Activated naive CD4-positive, alpha-beta T cell treated with anti-CD3 and anti-CD28 coated beads for 36 hours (primary cell): ENCODE measurements around the gene HDAC6. TPM values are rescaled to one million over a fixed set of nuclear protein-coding genes. Genes with fewer than 3 reads are reported as not detected.

Source experiments
- CTCF ChIA-PET: fragments of 350-600 bp; sonication (Branson Sonifier 250); formaldehyde crosslinking; loops from one replicate; lab custom pipeline; 2021; ENCODE audit warnings: antibody characterized with exemption; lab: Charles Lee
- DNase-seq: peaks from one replicate; pipeline ENCODE4 v3.0.0-alpha.2; 2020
- H3K27ac Mint-ChIP-seq: one replicate; pipeline ENCODE4 v1.8.0; 2021; ENCODE audit warnings: mild to moderate bottlenecking, mixed read lengths
- H3K27me3 Mint-ChIP-seq: one replicate; pipeline ENCODE4 v1.8.0; 2021; ENCODE audit warnings: low read depth, mixed read lengths
- H3K36me3 Mint-ChIP-seq: one replicate; pipeline ENCODE4 v1.8.0; 2021; ENCODE audit warnings: low read depth, mixed read lengths
- H3K4me1 Mint-ChIP-seq: one replicate; pipeline ENCODE4 v1.8.0; 2021; ENCODE audit warnings: low read depth, mixed read lengths
- H3K4me3 Mint-ChIP-seq: one replicate; pipeline ENCODE4 v1.8.0; 2021; ENCODE audit warnings: mild to moderate bottlenecking, moderate library complexity, mixed read lengths
- H3K9me3 Mint-ChIP-seq: one replicate; pipeline ENCODE4 v1.8.0; 2021; ENCODE audit warnings: mixed read lengths
- intact Hi-C: fragments of 100-400 bp; cut with micrococcal nuclease; formaldehyde crosslinking; loops from one replicate; pipeline ENCODE4 v1.15.1; 2023
- total RNA-seq, 2 experiments: library from RNA; stranded (reverse); gene quantifications; one replicate each; pipeline ENCODE4 v1.2.3, GENCODE V29; 2021

HDAC6 gene
- total RNA-seq, 2 experiments from 2014 or later, result 91.1 to 99.4 TPM

- no peaks in the 10 kb centered on the region for H3K36me3 Mint-ChIP-seq
- intact Hi-C loops, result no loop called here
- no peak overlapping the region for H3K27ac Mint-ChIP-seq
- no peaks in the 10 kb centered on the region for H3K27me3 Mint-ChIP-seq
- DNase-seq, result no peak
- CTCF ChIA-PET, result no interaction called here
- H3K4me3 Mint-ChIP-seq, result no peak overlapping the region
- H3K9me3 Mint-ChIP-seq, result no peaks in the 10 kb centered on the region
- H3K4me1 Mint-ChIP-seq, result peaks cover 8% of the 10 kb centered on the region
Measured at GRCh38 chrX:48793935-48794334, 7.9 kb upstream of the HDAC6 start.

- Mint-ChIP-seq H3K36me3 (no peaks in the 10 kb centered on the region), H3K9me3 (no peaks in the 10 kb centered on the region), H3K27ac (no peak overlapping the region), H3K27me3 (no peaks in the 10 kb centered on the region), H3K4me1 (peaks cover 5% of the 10 kb centered on the region), H3K4me3 (no peak overlapping the region)
- intact Hi-C loops, result no loop called here
- no peak for DNase-seq
- CTCF ChIA-PET, result no interaction called here
Measured at GRCh38 chrX:48794340-48794910, 7.4 kb upstream of the HDAC6 start.

DNA sequence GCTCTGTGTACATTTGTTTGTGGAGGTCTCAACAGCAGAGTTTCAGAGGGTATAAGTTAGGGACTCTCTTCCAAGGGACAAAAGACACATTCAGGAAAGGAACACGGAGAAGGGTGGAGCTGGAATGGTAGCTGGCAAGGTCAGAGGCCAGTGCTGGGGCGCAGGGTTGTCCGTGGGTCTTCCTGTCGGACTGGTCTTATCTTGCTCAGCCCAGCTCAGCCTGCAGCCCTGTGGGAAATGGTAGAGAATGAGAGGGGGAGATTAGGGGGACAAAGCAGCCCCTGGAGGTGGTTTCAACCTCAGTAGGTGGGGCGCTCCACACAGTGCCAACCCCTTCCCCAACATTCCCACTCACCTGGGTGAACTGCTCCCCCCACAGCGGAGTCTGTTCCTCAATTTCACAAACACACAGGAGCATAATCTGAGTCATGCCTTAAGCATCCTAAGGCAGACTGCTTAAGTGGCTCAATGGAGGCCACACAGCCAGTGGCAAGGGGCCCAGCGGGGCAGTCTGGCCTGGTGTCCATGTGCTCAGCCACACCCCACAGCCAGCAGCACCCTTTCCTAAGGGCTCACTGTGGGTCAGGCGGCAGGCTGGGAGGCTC, 6.9 kb upstream of the HDAC6 start:
- H3K4me3 Mint-ChIP-seq, result no peak overlapping the region
- H3K9me3 Mint-ChIP-seq, result no peaks in the 10 kb centered on the region
- no peaks in the 10 kb centered on the region for H3K4me1 Mint-ChIP-seq
- H3K27me3 Mint-ChIP-seq, result no peaks in the 10 kb centered on the region
- intact Hi-C loops, result no loop called here
- no peak for DNase-seq
- CTCF ChIA-PET, result no interaction called here
- no peaks in the 10 kb centered on the region for H3K36me3 Mint-ChIP-seq
- H3K27ac Mint-ChIP-seq, result no peak overlapping the region

DNA sequence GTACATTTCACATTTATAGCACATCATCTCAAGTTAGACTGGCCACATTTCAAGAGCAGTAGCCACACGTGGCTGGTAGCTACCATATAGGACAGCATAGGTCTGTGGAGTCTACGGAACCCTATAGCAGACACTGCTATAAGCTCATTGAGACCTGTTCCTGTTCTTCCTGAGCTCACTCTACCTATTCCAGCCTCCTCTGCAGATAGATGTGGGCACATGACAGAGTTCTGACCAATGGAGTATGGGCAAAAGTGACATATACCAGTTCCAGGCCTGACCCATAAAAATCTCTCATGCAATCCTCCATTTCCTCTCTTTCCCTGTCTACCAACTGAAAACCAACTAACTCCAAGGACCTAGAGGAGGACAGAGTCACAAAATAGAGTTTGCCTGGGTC, 3.5 kb upstream of the HDAC6 start:
- Mint-ChIP-seq H3K9me3 (no peaks in the 10 kb centered on the region), H3K27me3 (no peaks in the 10 kb centered on the region), H3K4me1 (peaks cover 9% of the 10 kb centered on the region), H3K36me3 (peaks cover 2% of the 10 kb centered on the region), H3K27ac (no peak overlapping the region), H3K4me3 (no peak overlapping the region)
- intact Hi-C loops, result no loop called here
- CTCF ChIA-PET, result no interaction called here
- no peak for DNase-seq

DNA sequence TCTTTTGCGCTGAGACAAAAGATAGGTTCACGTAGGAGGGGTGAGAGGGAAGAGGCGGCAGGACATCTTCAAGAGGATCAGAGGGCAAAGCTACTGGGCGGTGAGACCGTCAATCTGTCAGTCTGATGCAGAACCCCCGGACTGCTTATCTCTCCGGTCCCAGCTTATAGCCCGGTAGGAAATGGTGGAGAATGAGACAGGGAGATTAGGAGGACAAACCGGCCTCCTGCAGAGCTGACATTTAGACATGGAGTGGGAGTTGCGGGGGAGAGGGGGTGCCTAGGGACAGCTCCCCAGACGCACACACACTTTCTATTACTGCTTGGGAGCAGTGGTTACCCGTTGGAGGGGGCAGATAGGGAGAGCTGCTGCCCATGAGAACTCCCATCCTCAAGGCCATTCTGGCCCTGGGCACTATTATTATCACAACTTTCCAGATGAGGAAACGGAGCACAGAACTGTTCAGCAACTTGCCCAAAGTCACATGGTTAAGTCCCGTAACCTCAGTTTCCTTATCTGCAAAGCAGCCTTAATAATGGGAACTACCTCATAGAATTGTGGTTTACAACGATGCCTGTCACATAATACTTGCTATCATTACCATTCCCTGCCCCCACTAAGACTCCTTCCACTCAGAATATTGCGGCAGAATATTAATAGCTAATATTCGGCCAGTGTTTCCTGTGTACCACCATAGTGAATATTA, 1.1 kb upstream of the HDAC6 start:
- Mint-ChIP-seq H3K4me1 (peaks cover 10% of the 10 kb centered on the region), H3K4me3 (peak overlapping the region; percentile 93), H3K9me3 (no peaks in the 10 kb centered on the region), H3K27me3 (no peaks in the 10 kb centered on the region), H3K36me3 (peaks cover 7% of the 10 kb centered on the region), H3K27ac (peak overlapping the region; percentile 98)
- CTCF ChIA-PET, result interaction anchor here (0.6 to 0.9 kb wide), 3 partner anchors 93 to 152 kb away, joined by 3 to 4 read pairs (median 3); no protein-coding TSS in a partner anchor
- DNase-seq, result no peak
- intact Hi-C loops, result loop anchor here (1.0 to 10.0 kb wide), 12 partner anchors 63 to 1146 kb away; partner anchors contain the start of genes CLCN5, ELK1, FTSJ1 and GPKOW

DNA sequence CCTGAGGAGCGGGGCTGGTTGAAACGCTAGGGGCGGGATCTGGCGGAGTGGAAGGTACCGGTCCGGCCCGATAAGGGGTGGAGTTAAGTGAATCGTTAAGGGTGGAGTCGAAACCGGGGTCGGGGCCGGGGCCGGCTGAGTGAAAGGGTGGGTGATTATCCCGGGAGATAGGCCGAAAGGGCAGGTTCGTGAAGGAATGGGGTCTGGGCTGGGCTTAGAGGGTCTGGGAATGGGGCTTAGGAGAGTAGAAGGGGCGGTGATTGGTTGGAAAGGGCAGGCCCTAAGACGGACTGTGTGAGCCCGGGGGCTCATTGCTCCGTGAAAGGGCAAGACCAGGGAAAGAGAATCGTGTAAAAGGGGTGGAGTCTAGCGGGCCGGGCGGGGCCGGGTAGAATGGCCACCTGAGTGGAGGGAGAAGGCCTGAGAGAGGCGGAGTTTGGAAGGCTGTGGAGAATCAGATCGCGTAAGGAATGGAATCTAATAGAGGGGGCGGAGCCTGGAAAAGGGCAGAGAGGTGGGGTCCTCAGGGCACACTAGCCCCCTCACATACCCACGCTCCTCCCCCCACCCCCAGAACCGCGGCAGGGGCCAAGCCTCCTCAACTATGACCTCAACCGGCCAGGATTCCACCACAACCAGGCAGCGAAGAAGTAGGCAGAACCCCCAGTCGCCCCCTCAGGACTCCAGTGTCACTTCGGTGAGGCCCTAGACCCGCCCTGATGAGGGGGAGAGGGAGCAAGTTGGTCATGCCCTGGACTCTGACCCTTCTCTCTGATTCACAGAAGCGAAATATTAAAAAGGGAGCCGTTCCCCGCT, 430 bp downstream of the HDAC6 start:
- no peaks in the 10 kb centered on the region for H3K9me3 Mint-ChIP-seq
- peaks cover 17% of the 10 kb centered on the region for H3K4me1 Mint-ChIP-seq
- CTCF ChIA-PET, result no interaction called here
- peaks cover 7% of the 10 kb centered on the region for H3K36me3 Mint-ChIP-seq
- H3K27me3 Mint-ChIP-seq, result no peaks in the 10 kb centered on the region
- H3K27ac Mint-ChIP-seq, result peak overlapping the region; percentile 98
- intact Hi-C loops, result loop anchor here (1.0 to 10.0 kb wide), 11 partner anchors 89 to 1147 kb away; partner anchors contain the start of genes CLCN5, ELK1, FTSJ1 and GPKOW
- peak; percentile 71 for DNase-seq
- peak overlapping the region; percentile 93 for H3K4me3 Mint-ChIP-seq

GRCh38 chrX:48802905-48803200, 986 bp downstream of the HDAC6 start:
- H3K36me3 Mint-ChIP-seq, result peaks cover 7% of the 10 kb centered on the region
- DNase-seq, result no peak
- CTCF ChIA-PET, result no interaction called here
- intact Hi-C loops, result loop anchor here (1.0 to 10.0 kb wide), 11 partner anchors 88 to 1148 kb away; partner anchors contain the start of genes CLCN5, ELK1, FTSJ1 and GPKOW
- peak overlapping the region; percentile 93 for H3K4me3 Mint-ChIP-seq
- peaks cover 17% of the 10 kb centered on the region for H3K4me1 Mint-ChIP-seq
- H3K9me3 Mint-ChIP-seq, result no peaks in the 10 kb centered on the region
- peak overlapping the region; percentile 98 for H3K27ac Mint-ChIP-seq
- H3K27me3 Mint-ChIP-seq, result no peaks in the 10 kb centered on the region

DNA sequence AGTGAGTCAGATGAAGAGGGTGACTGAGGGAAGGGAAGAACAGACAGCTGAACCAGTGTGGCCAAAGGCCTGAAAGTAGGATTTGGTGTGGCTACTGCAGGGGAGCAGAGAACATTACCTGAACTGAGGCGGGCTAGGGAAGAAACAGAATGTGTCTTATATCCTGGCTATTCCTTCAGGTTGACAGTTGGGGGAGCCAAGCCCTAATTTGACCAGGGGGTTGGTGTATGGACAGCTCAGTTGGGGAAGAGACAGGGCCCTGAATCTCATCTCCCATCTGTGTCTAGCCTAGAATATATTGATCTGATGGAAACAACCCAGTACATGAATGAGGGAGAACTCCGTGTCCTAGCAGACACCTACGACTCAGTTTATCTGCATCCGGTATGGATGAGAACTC, 4.2 kb downstream of the HDAC6 start:
- H3K27me3 Mint-ChIP-seq, result no peaks in the 10 kb centered on the region
- H3K36me3 Mint-ChIP-seq, result peaks cover 8% of the 10 kb centered on the region
- intact Hi-C loops, result loop anchor here (10.0 kb wide), 3 partner anchors 331 to 1151 kb away; partner anchors contain the start of genes CLCN5, ELK1, FTSJ1 and SLC38A5
- peaks cover 13% of the 10 kb centered on the region for H3K4me1 Mint-ChIP-seq
- peak; percentile 18 for DNase-seq
- CTCF ChIA-PET, result no interaction called here
- no peaks in the 10 kb centered on the region for H3K9me3 Mint-ChIP-seq
- H3K27ac Mint-ChIP-seq, result no peak overlapping the region
- no peak overlapping the region for H3K4me3 Mint-ChIP-seq

DNA sequence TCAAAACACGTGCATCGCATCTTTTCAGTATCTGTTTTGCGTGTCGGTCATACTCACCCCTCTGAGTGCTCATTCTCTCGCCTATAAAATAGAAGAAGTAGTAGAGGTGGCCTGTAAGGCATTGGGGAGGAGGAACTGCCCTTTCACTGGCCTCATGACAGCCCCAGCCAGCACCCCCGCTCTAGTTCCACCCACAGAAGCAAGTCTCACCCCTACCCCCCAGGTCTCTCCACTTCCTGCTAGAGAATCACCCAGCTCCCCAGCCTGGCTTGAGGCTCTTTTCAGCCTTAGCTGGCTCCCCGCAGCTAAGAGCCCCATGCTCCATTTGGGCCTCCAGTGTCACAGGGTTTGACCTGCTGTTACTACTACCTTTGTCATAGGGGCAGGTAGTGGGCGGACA, 11.8 kb downstream of the HDAC6 start:
- Mint-ChIP-seq H3K9me3 (no peaks in the 10 kb centered on the region), H3K27me3 (no peaks in the 10 kb centered on the region), H3K4me1 (no peaks in the 10 kb centered on the region), H3K27ac (no peak overlapping the region), H3K4me3 (no peak overlapping the region), H3K36me3 (peaks cover 11% of the 10 kb centered on the region)
- intact Hi-C loops, result no loop called here
- DNase-seq, result no peak
- CTCF ChIA-PET, result no interaction called here

GRCh38 chrX:48814722-48815121, 12.9 kb downstream of the HDAC6 start:
- no peak overlapping the region for H3K27ac Mint-ChIP-seq
- no peaks in the 10 kb centered on the region for H3K27me3 Mint-ChIP-seq
- peaks cover 16% of the 10 kb centered on the region for H3K36me3 Mint-ChIP-seq
- CTCF ChIA-PET, result no interaction called here
- no peaks in the 10 kb centered on the region for H3K9me3 Mint-ChIP-seq
- H3K4me1 Mint-ChIP-seq, result no peaks in the 10 kb centered on the region
- no peak for DNase-seq
- intact Hi-C loops, result no loop called here
- H3K4me3 Mint-ChIP-seq, result no peak overlapping the region

DNA sequence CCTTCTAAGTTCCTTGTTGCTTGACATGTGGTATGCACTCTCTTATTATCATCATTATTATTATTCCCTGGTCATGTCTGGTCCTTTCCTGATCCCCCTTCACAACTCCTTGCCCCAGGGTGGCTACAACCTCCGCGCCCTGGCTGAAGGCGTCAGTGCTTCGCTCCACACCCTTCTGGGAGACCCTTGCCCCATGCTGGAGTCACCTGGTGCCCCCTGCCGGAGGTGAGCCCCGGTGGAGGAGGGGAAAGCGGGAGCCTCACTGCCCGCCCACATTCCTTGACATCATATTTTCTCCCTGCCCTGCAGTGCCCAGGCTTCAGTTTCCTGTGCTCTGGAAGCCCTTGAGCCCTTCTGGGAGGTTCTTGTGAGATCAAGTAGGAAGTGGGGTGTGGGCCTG, 13.4 kb downstream of the HDAC6 start:
- no peaks in the 10 kb centered on the region for H3K9me3 Mint-ChIP-seq
- H3K27me3 Mint-ChIP-seq, result no peaks in the 10 kb centered on the region
- no peak overlapping the region for H3K27ac Mint-ChIP-seq
- H3K4me1 Mint-ChIP-seq, result no peaks in the 10 kb centered on the region
- DNase-seq, result no peak
- peaks cover 19% of the 10 kb centered on the region for H3K36me3 Mint-ChIP-seq
- intact Hi-C loops, result no loop called here
- CTCF ChIA-PET, result no interaction called here
- no peak overlapping the region for H3K4me3 Mint-ChIP-seq
